SK-N-SH (cell line): Measurements from ENCODE around the gene THADA. TPM values are rescaled to one million over a fixed set of nuclear protein-coding genes. Genes with fewer than 3 reads are reported as not detected.

Experiments used
- CTCF ChIA-PET: fragments of 300-600, 350-600 bp; formaldehyde crosslinking; extraction: SDS; loops from one replicate; lab custom pipeline; 2021; lab: Yijun Ruan, JAX
- POLR2A ChIA-PET: fragments of 350-600 bp; sonication (Branson Sonifier 250); formaldehyde crosslinking; extraction: SDS; loops from one replicate; lab custom pipeline; 2020; ENCODE audit warnings: antibody characterized with exemption, inconsistent platforms; lab: Yijun Ruan, JAX
- DNase-seq: peaks from one replicate; pipeline ENCODE4 v3.0.0; 2012
- H2AFZ ChIP-seq: fragments of 200-600 bp; sonication (generic); 2 replicates; pipeline ENCODE4 v1.8.1; 2016; ENCODE audit warnings: antibody characterized with exemption, mild to moderate bottlenecking, low read depth
- H3F3A ChIP-seq: fragments of 200-600 bp; sonication (generic); replicated peaks from 2 replicates; pipeline ENCODE3; 2016; ENCODE audit warnings: antibody characterized with exemption, mild to moderate bottlenecking; ENCODE audit not compliant: insufficient read depth
- H3K27ac ChIP-seq, 2 experiments: fragments of 200-500 bp in 1 of 2; fragments of 200-600 bp in 1 of 2; sonication (Bioruptor generic) in 1 of 2; sonication (generic), shearing (Covaris generic) in 1 of 2; 2 replicates each; pipeline versions ENCODE4 v1.5.1 to v1.6.1; 2014 to 2016; ENCODE audit warnings: low read depth in 2 of 2, inconsistent platforms in 1 of 2, low read length in 1 of 2, mild to moderate bottlenecking in 1 of 2, mixed read lengths in 1 of 2
- H3K27me3 ChIP-seq: fragments of 200-600 bp; sonication (generic), shearing (Covaris generic); 2 replicates; pipeline ENCODE4 v1.6.1; 2016; ENCODE audit warnings: mixed run types; ENCODE audit not compliant: insufficient read depth
- H3K36me3 ChIP-seq, 2 experiments: fragments of 200-500 bp in 1 of 2; fragments of 200-600 bp in 1 of 2; sonication (Bioruptor generic) in 1 of 2; sonication (generic) in 1 of 2; replicated peaks in 1 of 2; 2 replicates each; pipeline versions ENCODE3 to v1.5.1; 2014 to 2016; ENCODE audit warnings: low read length in 1 of 2, mild to moderate bottlenecking in 1 of 2; ENCODE audit not compliant: insufficient read depth in 2 of 2, control insufficient read depth in 1 of 2
- H3K4me1 ChIP-seq, 2 experiments: fragments of 200-500 bp in 1 of 2; fragments of 200-600 bp in 1 of 2; sonication (Bioruptor generic) in 1 of 2; sonication (generic), shearing (Covaris generic) in 1 of 2; 2 replicates each; pipeline versions ENCODE4 v1.5.1 to v1.6.1; 2014 to 2016; ENCODE audit warnings: low read depth in 1 of 2, low read length in 1 of 2, mixed run types in 1 of 2; ENCODE audit not compliant: insufficient read depth in 2 of 2, control insufficient read depth in 1 of 2
- H3K4me2 ChIP-seq: fragments of 200-600 bp; sonication (generic), shearing (Covaris generic); 2 replicates; pipeline ENCODE4 v1.6.1; 2017; ENCODE audit warnings: mixed run types
- H3K4me3 ChIP-seq, 2 experiments: fragments of 200-500 bp in 1 of 2; fragments of 200-600 bp in 1 of 2; sonication (Bioruptor generic) in 1 of 2; sonication (generic), shearing (Covaris generic) in 1 of 2; 2 replicates each; pipeline versions ENCODE4 v1.5.1 to v1.8.1; 2014 to 2016; ENCODE audit warnings: low read depth in 2 of 2, inconsistent platforms in 1 of 2, low read length in 1 of 2, mild to moderate bottlenecking in 1 of 2, mixed read lengths in 1 of 2, moderate library complexity in 1 of 2
- H3K79me2 ChIP-seq: fragments of 200-600 bp; sonication (generic); 2 replicates; pipeline ENCODE4 v1.8.1; 2017; ENCODE audit warnings: mild to moderate bottlenecking; ENCODE audit not compliant: insufficient read depth
- H3K9ac ChIP-seq: fragments of 200-600 bp; sonication (generic); 2 replicates; pipeline ENCODE4 v1.6.1; 2017; ENCODE audit warnings: mixed run types
- H3K9me2 ChIP-seq: fragments of 200-600 bp; sonication (generic); 2 replicates; pipeline ENCODE4 v1.6.1; 2017; ENCODE audit warnings: mixed run types
- H3K9me3 ChIP-seq: fragments of 200-600 bp; sonication (generic); 2 replicates; pipeline ENCODE4 v1.6.1; 2017; ENCODE audit warnings: mixed run types, mild to moderate bottlenecking, moderate library complexity
- H4K20me1 ChIP-seq: fragments of 200-600 bp; sonication (generic); 2 replicates; pipeline ENCODE4 v1.6.1; 2017; ENCODE audit warnings: mild to moderate bottlenecking, mixed run types; ENCODE audit not compliant: insufficient read depth
- CHD2 ChIP-seq: fragments of 150-350 bp; IDR thresholded peaks from 2 replicates; pipeline ENCODE4 v1.6.1; 2018; ENCODE audit warnings: low read length; ENCODE audit not compliant: partially characterized antibody
- EP300 ChIP-seq, 2 experiments: IDR thresholded peaks; 2 replicates each; pipeline versions ENCODE4 v1.4.0 to v1.6.1; 2012; ENCODE audit warnings: borderline replicate concordance in 1 of 2, low read depth in 1 of 2, low read length in 1 of 2
- GATA2 ChIP-seq: sonication (generic); formaldehyde crosslinking; IDR thresholded peaks from 2 replicates; pipeline ENCODE4 v1.5.0; 2020; ENCODE audit warnings: mild to moderate bottlenecking, missing genetic modification reagents
- POLR2AphosphoS5 ChIP-seq: IDR thresholded peaks from 2 replicates; pipeline ENCODE4 v1.6.1; 2012; ENCODE audit warnings: low read depth, low read length
- RAD21 ChIP-seq: IDR thresholded peaks from 2 replicates; pipeline ENCODE4 v1.6.1; 2012; ENCODE audit warnings: mild to moderate bottlenecking, low read length
- RCOR1 ChIP-seq: fragments of 150-350 bp; IDR thresholded peaks from 2 replicates; pipeline ENCODE4 v1.6.1; 2017; ENCODE audit warnings: antibody characterized with exemption, low read length
- RFX5 ChIP-seq: IDR thresholded peaks from 2 replicates; pipeline ENCODE4 v1.6.1; 2012; ENCODE audit warnings: mild to moderate bottlenecking, improper control_type of control experiment, low read length
- SMC3 ChIP-seq: IDR thresholded peaks from 2 replicates; pipeline ENCODE4 v1.6.1; 2012; ENCODE audit warnings: low read depth, low read length, improper control_type of control experiment
- WGBS: methylation state at CpG from one replicate; pipeline ENCODE4 v1.1.6; 2017; ENCODE audit warnings: low lambda C conversion rate; 5-methylcytosine and 5-hydroxymethylcytosine counted together
- polyA plus RNA-seq, 3 experiments: library from polyadenylated mRNA; depleted of rRNA; stranded (reverse); fragments of >200 nt; gene quantifications; 2 replicates each; pipeline ENCODE4 v1.2.3, GENCODE V29; 2012
- TF ChIP-seq, protein P1 (sequence below): IDR thresholded peaks from 2 replicates; pipeline ENCODE4; 2012

Gene THADA
- polyA plus RNA-seq, 1 of the 3 experiments (the other 2 are of a cell fraction): 25.6 TPM

DNA sequence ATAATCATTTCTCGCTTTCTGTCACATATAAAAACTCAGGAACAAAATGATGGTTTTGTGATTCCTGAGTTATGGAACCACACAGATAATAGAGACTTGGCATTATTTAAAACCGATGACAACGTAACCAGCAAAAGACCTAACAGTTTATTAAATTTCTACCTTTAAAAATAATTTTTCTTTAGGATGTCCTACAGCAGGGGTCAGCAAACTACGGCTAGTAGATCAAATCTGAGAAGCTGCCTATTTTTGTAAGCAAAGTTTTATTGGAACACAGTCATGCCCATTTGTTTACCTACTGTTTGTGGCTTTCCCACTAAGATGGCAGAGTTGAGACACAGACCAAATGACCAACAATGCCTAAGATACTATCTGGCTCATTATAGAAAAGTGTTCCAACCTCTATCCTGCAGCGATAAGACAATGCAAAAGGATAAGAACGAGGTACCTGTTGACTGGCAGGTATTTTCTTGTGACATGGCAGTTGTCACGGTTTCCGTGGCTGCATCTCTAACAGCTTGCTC lies 316.5 kb downstream of the THADA start:
- Histone ChIP-seq H3K4me1 (peaks cover 25 to 47% of the 10 kb centered on the region in 2 experiments), H3K27me3 (no peaks in the 10 kb centered on the region), H3K4me2 (no peak overlapping the region), H3K36me3 (peaks cover 0 to 29% of the 10 kb centered on the region in 2 experiments), H4K20me1 (no peaks in the 10 kb centered on the region), H3F3A (peaks cover 10% of the 10 kb centered on the region), H3K4me3 (no peak overlapping the region), H3K9me3 (no peaks in the 10 kb centered on the region), H3K9ac (no peak overlapping the region), H3K79me2 (no peaks in the 10 kb centered on the region), H3K9me2 (no peaks in the 10 kb centered on the region), H3K27ac (peak overlapping the region in 1 of 2 experiments; percentile 89; a peak in 2 of 4 replicates), H2AFZ (no peak overlapping the region)
- CTCF ChIA-PET: interaction anchor here (0.5 to 4.8 kb wide), 15 partner anchors 9 to 297 kb away, joined by 3 to 45 read pairs (median 5); no protein-coding TSS in a partner anchor
- DNase-seq: no peak
- POLR2A ChIA-PET: interaction anchor here (2.4 kb wide), 1 partner anchor 12 kb away, joined by 13 read pairs; no protein-coding TSS in a partner anchor
- TF ChIP-seq SMC3: 0 out of 2 replicates have a peak, but pooled peaks have one; percentile 12
- no peak for TF ChIP-seq RFX5
- TF ChIP-seq RAD21: peak; percentile 53
- WGBS: 94% methylated on average over 8 of the region's 8 CpGs

DNA sequence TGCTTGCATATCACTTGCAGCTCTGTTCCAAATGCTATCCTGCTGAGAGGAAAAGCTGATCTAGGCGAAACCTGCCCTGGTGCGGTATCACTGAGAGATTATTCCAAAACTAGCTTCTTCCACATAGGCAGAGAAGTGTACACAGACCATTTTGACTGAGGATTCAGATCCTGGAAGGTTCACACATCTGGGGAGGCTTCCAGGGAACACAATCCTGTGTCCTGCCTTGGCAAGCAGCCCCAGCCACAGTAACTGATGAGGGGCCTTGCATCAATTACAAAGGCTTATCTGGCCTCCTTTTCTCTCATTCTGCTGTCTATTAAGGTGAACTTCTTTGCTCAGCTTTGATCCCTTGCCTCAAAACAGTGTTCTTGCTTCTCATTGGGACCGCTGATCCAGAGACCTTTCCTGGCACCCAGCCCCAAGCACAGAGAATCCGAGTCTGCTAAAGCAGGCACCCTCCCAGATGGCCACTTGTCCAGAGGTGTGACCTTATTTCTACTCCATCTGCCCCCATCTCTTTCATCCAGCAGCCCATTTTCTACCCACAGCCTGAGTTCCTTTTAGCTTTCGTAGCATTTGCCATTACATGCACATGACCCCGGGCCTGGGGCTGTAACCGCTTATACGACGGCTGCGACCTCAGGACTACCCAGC lies 317.1 kb downstream of the THADA start:
- no peaks in the 10 kb centered on the region for H3K79me2 ChIP-seq
- no peak overlapping the region for H3K9ac ChIP-seq
- H3K9me3 ChIP-seq: no peaks in the 10 kb centered on the region
- H3K36me3 ChIP-seq: peaks cover 0 to 24% of the 10 kb centered on the region in 2 experiments
- peak; percentile 70 for DNase-seq
- 0 out of 2 replicates have a peak, but pooled peaks have one; percentile 39 for TF ChIP-seq RCOR1
- TF ChIP-seq EP300 (IDR thresholded peaks at IDR 0.05; ENCODE audit: borderline replicate concordance in 1 of 2, low read depth in 1 of 2, low read length in 1 of 2): peak in 1 of 2 experiments; percentile 77; a peak in 2 of 4 replicates
- no peak for TF ChIP-seq POLR2AphosphoS5
- TF ChIP-seq, protein P1, sequence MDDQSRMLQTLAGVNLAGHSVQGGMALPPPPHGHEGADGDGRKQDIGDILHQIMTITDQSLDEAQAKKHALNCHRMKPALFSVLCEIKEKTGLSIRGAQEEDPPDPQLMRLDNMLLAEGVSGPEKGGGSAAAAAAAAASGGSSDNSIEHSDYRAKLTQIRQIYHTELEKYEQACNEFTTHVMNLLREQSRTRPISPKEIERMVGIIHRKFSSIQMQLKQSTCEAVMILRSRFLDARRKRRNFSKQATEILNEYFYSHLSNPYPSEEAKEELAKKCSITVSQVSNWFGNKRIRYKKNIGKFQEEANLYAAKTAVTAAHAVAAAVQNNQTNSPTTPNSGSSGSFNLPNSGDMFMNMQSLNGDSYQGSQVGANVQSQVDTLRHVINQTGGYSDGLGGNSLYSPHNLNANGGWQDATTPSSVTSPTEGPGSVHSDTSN: no peak
- TF ChIP-seq RAD21: peak; percentile 25; the same call in 1 of the 2 replicates
- peak; percentile 62 for TF ChIP-seq CHD2
- peak; percentile 20; the same call in 1 of the 2 replicates for TF ChIP-seq GATA2 (CRISPR knock-in tag)
- no peak overlapping the region for H3K4me2 ChIP-seq
- ChIA-PET CTCF (interaction anchor here (0.5 to 4.8 kb wide), 19 partner anchors 9 to 303 kb away, joined by 3 to 45 read pairs (median 4); no protein-coding TSS in a partner anchor), POLR2A (interaction anchor here (0.8 to 3.4 kb wide), 4 partner anchors 10 to 51 kb away, joined by 5 to 14 read pairs (median 9); partner anchors contain the start of gene ZFP36L2)
- H3K9me2 ChIP-seq: no peaks in the 10 kb centered on the region
- no peak overlapping the region for H3K4me3 ChIP-seq
- H3K27ac ChIP-seq: peak overlapping the region in 1 of 2 experiments; percentile 89; a peak in 2 of 4 replicates
- peaks cover 14% of the 10 kb centered on the region for H3F3A ChIP-seq
- H3K27me3 ChIP-seq: no peaks in the 10 kb centered on the region
- 88% methylated on average over 10 of the region's 10 CpGs for WGBS
- no peak overlapping the region for H2AFZ ChIP-seq
- H4K20me1 ChIP-seq: no peaks in the 10 kb centered on the region
- peaks cover 32 to 54% of the 10 kb centered on the region in 2 experiments for H3K4me1 ChIP-seq
